K562 (cell line): ENCODE data around the gene DSCAM. TPM values are rescaled to one million over a fixed set of nuclear protein-coding genes. Genes with fewer than 3 reads are reported as not detected.

Experiments used
- ATAC-seq: fragments of 200-7000 bp; cut with Tn5 transposase; 3 replicates; pipeline ENCODE4 v1.9.1; 2020; ENCODE audit warnings: moderate library complexity
- BruUV-seq: library from RNA; stranded (reverse); fragments of 400-500 nt; replicated peaks from 2 replicates; lab custom pipeline; 2021; lab: Mats Ljungman, UMichigan
- CTCF ChIA-PET: fragments of 300-600 bp; formaldehyde crosslinking; extraction: SDS; loops from one replicate; lab custom pipeline; 2021; ENCODE audit warnings: low intra/inter-chr PET ratio; lab: Yijun Ruan, JAX
- POLR2A ChIA-PET: fragments of 300-600, 350-650 bp; sonication (Branson Sonifier 250); formaldehyde crosslinking; extraction: SDS; loops from one replicate; lab custom pipeline; 2021; ENCODE audit warnings: antibody characterized with exemption, inconsistent platforms; lab: Yijun Ruan, JAX
- DNase-seq, 4 experiments: peaks; one replicate each; pipeline versions ENCODE4 v3.0.0 to v3.0.0-alpha.2; 2011 to 2018; ENCODE audit warnings: low spot score in 3 of 4, mixed read lengths in 3 of 4; ENCODE audit errors: extremely low read depth in 1 of 4
- FAIRE-seq: peaks from 2 replicates; lab custom pipeline; 2011; peaks lifted over from hg19 to GRCh38; lab: Jason Lieb, UNC
- H2AFZ ChIP-seq: 2 replicates; pipeline ENCODE4 v1.6.0; 2011; ENCODE audit warnings: low read depth, low read length, control low read depth, inconsistent platforms
- H3K27ac ChIP-seq: fragments of 200-600 bp; 3 replicates; pipeline ENCODE4 v1.8.0; 2011; ENCODE audit warnings: low read depth, mild to moderate bottlenecking, control low read depth, inconsistent platforms, low read length, moderate library complexity, mixed read lengths; ENCODE audit errors: extremely low read depth
- H3K27me3 ChIP-seq, 2 experiments: fragments of 300-600 bp in 1 of 2; 2 replicates in 1 of 2; 3 replicates in 1 of 2; pipeline versions ENCODE4 v1.6.0 to v1.8.0; 2011; ENCODE audit warnings: inconsistent platforms in 2 of 2, low read length in 2 of 2, mild to moderate bottlenecking in 1 of 2, mixed read lengths in 1 of 2, moderate library complexity in 1 of 2; ENCODE audit not compliant: control insufficient read depth in 2 of 2, insufficient read depth in 2 of 2
- H3K36me3 ChIP-seq: fragments of 300-600 bp; 3 replicates; pipeline ENCODE4 v1.8.0; 2011; ENCODE audit warnings: mild to moderate bottlenecking, low read length, inconsistent platforms; ENCODE audit not compliant: control insufficient read depth, insufficient read depth
- H3K4me1 ChIP-seq, 2 experiments: fragments of 200-600 bp in 1 of 2; replicated peaks in 1 of 2; 2 replicates in 1 of 2; 3 replicates in 1 of 2; pipeline versions ENCODE4 v1.5.1 to v1.8.0; 2011; ENCODE audit warnings: inconsistent platforms in 2 of 2, low read length in 2 of 2, mild to moderate bottlenecking in 1 of 2, mixed read lengths in 1 of 2, moderate library complexity in 1 of 2; ENCODE audit not compliant: control insufficient read depth in 2 of 2, insufficient read depth in 2 of 2
- H3K4me2 ChIP-seq: 2 replicates; pipeline ENCODE4 v1.6.1; 2011; ENCODE audit warnings: low read length, control low read depth, inconsistent platforms, mixed read lengths; ENCODE audit not compliant: insufficient read depth
- H3K4me3 ChIP-seq: fragments of 200-600 bp; sonication (generic), shearing (Covaris generic); 2 replicates; pipeline ENCODE4 v1.5.1; 2016; ENCODE audit warnings: control low read depth, inconsistent platforms
- H3K79me2 ChIP-seq: fragments of 200-600 bp; 3 replicates; pipeline ENCODE4 v1.8.0; 2011; ENCODE audit warnings: low read length, inconsistent platforms; ENCODE audit not compliant: control insufficient read depth, insufficient read depth
- H3K9ac ChIP-seq, 2 experiments: 2 replicates each; pipeline versions ENCODE4 v1.6.0 to v1.6.1; 2011; ENCODE audit warnings: low read depth in 2 of 2, low read length in 2 of 2, control low read depth in 1 of 2, inconsistent platforms in 1 of 2, mild to moderate bottlenecking in 1 of 2, mixed read lengths in 1 of 2; ENCODE audit not compliant: insufficient read depth in 1 of 2
- H3K9me1 ChIP-seq: one replicate; pipeline ENCODE4 v1.6.0; 2011; ENCODE audit warnings: inconsistent platforms, mild to moderate bottlenecking, low read length, moderate library complexity; ENCODE audit not compliant: control insufficient read depth, insufficient read depth
- H3K9me3 ChIP-seq: replicated peaks from 2 replicates; pipeline ENCODE4 v1.5.1; 2011; ENCODE audit warnings: low read depth, low read length, inconsistent platforms; ENCODE audit not compliant: control insufficient read depth, insufficient read depth
- H4K20me1 ChIP-seq: replicated peaks from 2 replicates; pipeline ENCODE4 v1.6.1; 2011; ENCODE audit warnings: low read length, inconsistent platforms, mixed read lengths; ENCODE audit not compliant: control insufficient read depth, insufficient read depth
- CCAR2 ChIP-seq: fragments of 200-400 bp; formaldehyde crosslinking; IDR thresholded peaks from 2 replicates; pipeline ENCODE4 v1.6.1; 2017; ENCODE audit warnings: mild to moderate bottlenecking, low read depth, low read length
- GATA2 ChIP-seq: sonication (generic); formaldehyde crosslinking; IDR thresholded peaks from 2 replicates; pipeline ENCODE4 v1.4.0; 2020; ENCODE audit warnings: mild to moderate bottlenecking, missing genetic modification reagents
- NFXL1 ChIP-seq: fragments of 450-650 bp; formaldehyde crosslinking; IDR thresholded peaks from 2 replicates; pipeline ENCODE4 v1.4.0; 2021; ENCODE audit warnings: mild to moderate bottlenecking
- ZBTB17 ChIP-seq: fragments of 450-650 bp; formaldehyde crosslinking; IDR thresholded peaks from 2 replicates; pipeline ENCODE4 v1.4.0; 2020; ENCODE audit warnings: mild to moderate bottlenecking
- ZNF609 ChIP-seq: sonication (generic); formaldehyde crosslinking; IDR thresholded peaks from 2 replicates; pipeline ENCODE4 v1.8.1; 2023; ENCODE audit warnings: missing genetic modification reagents, mild to moderate bottlenecking, borderline replicate concordance
- whole genome bisulfite sequencing: fragments of 100-300 bp; shearing (Covaris generic); methylation state at CpG from one replicate; pipeline ENCODE4 v1.1.6; 2016; ENCODE audit warnings: low coverage, mixed read lengths; ENCODE audit not compliant: insufficient coverage; ENCODE audit errors: missing lambda C conversion rate; 5-methylcytosine and 5-hydroxymethylcytosine counted together
- in situ Hi-C: fragments of 300-500 bp; cut with MboI; formaldehyde crosslinking; loops from 4 replicates; pipeline ENCODE4 v1.15.0; 2018; ENCODE audit warnings: inconsistent platforms, mixed read lengths
- intact Hi-C: fragments of 100-400 bp; cut with micrococcal nuclease; formaldehyde crosslinking; loops from 2 replicates; pipeline ENCODE4 v1.14.2; 2022
- polyA plus RNA-seq, 8 experiments: library from polyadenylated mRNA; depleted of rRNA in 4 of 8; stranded (reverse) in 5 of 8; unstranded in 3 of 8; fragments of >200 nt; fragmentation: Nextera tagmentation in 2 of 8; fragmentation: Illumina TruSeq in 1 of 8; extraction: Ambion mirVana in 2 of 8; extraction: Trizol in 1 of 8; gene quantifications; 2 replicates each; pipeline versions ENCODE4 v1.2.1 to v1.2.3, GENCODE V29; 2011 to 2014; ENCODE audit warnings: inconsistent platforms in 1 of 8, missing spikeins in 1 of 8
- total RNA-seq, 7 experiments: library from RNA; depleted of rRNA in 6 of 7; stranded (reverse); fragments of >200 nt in 6 of 7; fragmentation: Illumina TruSeq in 2 of 7; extraction: Trizol in 2 of 7; gene quantifications; 2 replicates each; pipeline versions ENCODE4 v1.2.1 to v1.2.3, GENCODE V29; 2011 to 2021; ENCODE audit warnings: low replicate concordance in 1 of 7

DSCAM gene
- total and polyA plus RNA-seq, 9 of the 15 experiments (the other 6 are each of a cell fraction or from before 2014, with no cell fraction given), result not detected

GRCh38 chr21:40373761-40374160 is 473.2 kb downstream of the DSCAM start (continued):
- TF ChIP-seq GATA2 (CRISPR knock-in tag), result no peak

- H4K20me1 ChIP-seq, result no peaks in the 10 kb centered on the region
- DNase-seq (no peak), FAIRE-seq (no peak), ATAC-seq (no peak)
- H2AFZ ChIP-seq, result no peak overlapping the region
- no peak overlapping the region for H3K27ac ChIP-seq
- no peaks in the 10 kb centered on the region for H3K4me1 ChIP-seq
- in situ Hi-C loops (no loop called here), intact Hi-C loops (no loop called here)
- WGBS, result 3% methylated on average over 2 of the region's 2 CpGs
- H3K9me1 ChIP-seq, result no peaks in the 10 kb centered on the region
- no peaks in the 10 kb centered on the region; the same call in 1 of the 2 replicates for H3K9me3 ChIP-seq
- H3K27me3 ChIP-seq, result no peaks in the 10 kb centered on the region
- no TSS peak for BruUV-seq
- no peak overlapping the region for H3K4me2 ChIP-seq
- H3K4me3 ChIP-seq, result no peak overlapping the region
- no peaks in the 10 kb centered on the region for H3K79me2 ChIP-seq
- CTCF ChIA-PET, result no interaction called here
- no peaks in the 10 kb centered on the region for H3K36me3 ChIP-seq
- POLR2A ChIA-PET, result no interaction called here
- no peak overlapping the region for H3K9ac ChIP-seq
- TF ChIP-seq ZBTB17, result no peak
- no peak for TF ChIP-seq NFXL1 (CRISPR knock-in tag)
- no peak for TF ChIP-seq ZNF609 (CRISPR knock-in tag)
- TF ChIP-seq CCAR2, result no peak
- TF ChIP-seq, all 486 proteins: peak for 0
Observed at GRCh38 chr21:40372506-40372905, 474.5 kb downstream of the DSCAM start.
